Gastroesophageal sphincter (tissue), 3 donors: ENCODE data around the gene NABP2.

Source experiments
- CTCF ChIP-seq, 4 experiments: fragments of 200-600 bp in 2 of 4; fragments of 450-650 bp in 2 of 4; sonication (generic) in 1 of 4; IDR thresholded peaks; one replicate each; pipeline ENCODE4 v1.5.1; 2017 to 2019; ENCODE audit warnings: antibody characterized with exemption in 4 of 4, mild to moderate bottlenecking in 2 of 4, moderate library complexity in 2 of 4
- EP300 ChIP-seq: sonication (generic); formaldehyde crosslinking; IDR thresholded peaks from one replicate; pipeline ENCODE4 v1.6.1; 2017; ENCODE audit warnings: antibody characterized with exemption, mild to moderate bottlenecking
- POLR2A ChIP-seq, 2 donors: fragments of 450-650 bp; IDR thresholded peaks; one replicate each; pipeline ENCODE4 v1.6.1; 2017; ENCODE audit warnings: antibody characterized with exemption in 2 of 2, mild to moderate bottlenecking in 2 of 2, moderate library complexity in 1 of 2
- POLR2AphosphoS5 ChIP-seq: sonication (generic); formaldehyde crosslinking; IDR thresholded peaks from one replicate; pipeline ENCODE4 v1.6.1; 2017; ENCODE audit warnings: antibody characterized with exemption

DNA sequence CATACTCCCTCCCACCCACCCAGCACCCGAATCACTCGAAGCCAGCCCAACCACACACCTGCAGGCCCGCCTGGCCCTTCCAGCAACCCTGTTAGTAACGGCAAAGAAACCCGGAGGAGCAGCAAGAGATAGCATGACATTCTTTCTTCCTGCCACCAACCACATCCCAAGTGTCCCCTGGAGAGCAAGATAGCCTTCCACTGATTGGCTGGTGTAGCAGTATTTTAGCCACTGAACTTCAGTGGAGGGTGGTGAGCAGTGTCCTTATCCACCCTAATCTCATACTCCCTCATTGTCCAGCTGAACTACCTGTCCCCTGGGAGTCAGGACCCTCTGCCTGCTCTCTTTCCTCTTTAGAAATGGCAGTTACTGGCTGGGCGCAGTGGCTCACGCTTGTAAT is 4.9 kb downstream of the NABP2 start:
- TF ChIP-seq CTCF (IDR thresholded peaks at IDR 0.05) (no peak), POLR2A (IDR thresholded peaks at IDR 0.05) (no peak), EP300 (no peak), POLR2AphosphoS5 (no peak)
